SK-N-SH (cell line): ENCODE measurements around the gene PDE4D. TPM values are rescaled to one million over a fixed set of nuclear protein-coding genes. Genes with fewer than 3 reads are reported as not detected.
A peak's percentile ranks its signal among the peaks of the same experiment; 100 is the strongest.

Source experiments
- CTCF ChIA-PET: fragments of 300-600, 350-600 bp; formaldehyde crosslinking; extraction: SDS; loops from one replicate; lab custom pipeline; 2021; lab: Yijun Ruan, JAX
- POLR2A ChIA-PET: fragments of 350-600 bp; sonication (Branson Sonifier 250); formaldehyde crosslinking; extraction: SDS; loops from one replicate; lab custom pipeline; 2020; ENCODE audit warnings: antibody characterized with exemption, inconsistent platforms; lab: Yijun Ruan, JAX
- DNase-seq: peaks from one replicate; pipeline ENCODE4 v3.0.0; 2012
- H2AFZ ChIP-seq: fragments of 200-600 bp; sonication (generic); 2 replicates; pipeline ENCODE4 v1.8.1; 2016; ENCODE audit warnings: antibody characterized with exemption, mild to moderate bottlenecking, low read depth
- H3F3A ChIP-seq: fragments of 200-600 bp; sonication (generic); replicated peaks from 2 replicates; pipeline ENCODE3; 2016; ENCODE audit warnings: antibody characterized with exemption, mild to moderate bottlenecking; ENCODE audit not compliant: insufficient read depth
- H3K27ac ChIP-seq, 2 experiments: fragments of 200-500 bp in 1 of 2; fragments of 200-600 bp in 1 of 2; sonication (Bioruptor generic) in 1 of 2; sonication (generic), shearing (Covaris generic) in 1 of 2; 2 replicates each; pipeline versions ENCODE4 v1.5.1 to v1.6.1; 2014 to 2016; ENCODE audit warnings: low read depth in 2 of 2, inconsistent platforms in 1 of 2, low read length in 1 of 2, mild to moderate bottlenecking in 1 of 2, mixed read lengths in 1 of 2
- H3K27me3 ChIP-seq: fragments of 200-600 bp; sonication (generic), shearing (Covaris generic); 2 replicates; pipeline ENCODE4 v1.6.1; 2016; ENCODE audit warnings: mixed run types; ENCODE audit not compliant: insufficient read depth
- H3K36me3 ChIP-seq, 2 experiments: fragments of 200-500 bp in 1 of 2; fragments of 200-600 bp in 1 of 2; sonication (Bioruptor generic) in 1 of 2; sonication (generic) in 1 of 2; replicated peaks in 1 of 2; 2 replicates each; pipeline versions ENCODE3 to v1.5.1; 2014 to 2016; ENCODE audit warnings: low read length in 1 of 2, mild to moderate bottlenecking in 1 of 2; ENCODE audit not compliant: insufficient read depth in 2 of 2, control insufficient read depth in 1 of 2
- H3K4me1 ChIP-seq, 2 experiments: fragments of 200-500 bp in 1 of 2; fragments of 200-600 bp in 1 of 2; sonication (Bioruptor generic) in 1 of 2; sonication (generic), shearing (Covaris generic) in 1 of 2; 2 replicates each; pipeline versions ENCODE4 v1.5.1 to v1.6.1; 2014 to 2016; ENCODE audit warnings: low read depth in 1 of 2, low read length in 1 of 2, mixed run types in 1 of 2; ENCODE audit not compliant: insufficient read depth in 2 of 2, control insufficient read depth in 1 of 2
- H3K4me2 ChIP-seq: fragments of 200-600 bp; sonication (generic), shearing (Covaris generic); 2 replicates; pipeline ENCODE4 v1.6.1; 2017; ENCODE audit warnings: mixed run types
- H3K4me3 ChIP-seq, 2 experiments: fragments of 200-500 bp in 1 of 2; fragments of 200-600 bp in 1 of 2; sonication (Bioruptor generic) in 1 of 2; sonication (generic), shearing (Covaris generic) in 1 of 2; 2 replicates each; pipeline versions ENCODE4 v1.5.1 to v1.8.1; 2014 to 2016; ENCODE audit warnings: low read depth in 2 of 2, inconsistent platforms in 1 of 2, low read length in 1 of 2, mild to moderate bottlenecking in 1 of 2, mixed read lengths in 1 of 2, moderate library complexity in 1 of 2
- H3K79me2 ChIP-seq: fragments of 200-600 bp; sonication (generic); 2 replicates; pipeline ENCODE4 v1.8.1; 2017; ENCODE audit warnings: mild to moderate bottlenecking; ENCODE audit not compliant: insufficient read depth
- H3K9ac ChIP-seq: fragments of 200-600 bp; sonication (generic); 2 replicates; pipeline ENCODE4 v1.6.1; 2017; ENCODE audit warnings: mixed run types
- H3K9me2 ChIP-seq: fragments of 200-600 bp; sonication (generic); 2 replicates; pipeline ENCODE4 v1.6.1; 2017; ENCODE audit warnings: mixed run types
- H3K9me3 ChIP-seq: fragments of 200-600 bp; sonication (generic); 2 replicates; pipeline ENCODE4 v1.6.1; 2017; ENCODE audit warnings: mixed run types, mild to moderate bottlenecking, moderate library complexity
- H4K20me1 ChIP-seq: fragments of 200-600 bp; sonication (generic); 2 replicates; pipeline ENCODE4 v1.6.1; 2017; ENCODE audit warnings: mild to moderate bottlenecking, mixed run types; ENCODE audit not compliant: insufficient read depth
- CTCF ChIP-seq: fragments of 200-600 bp; sonication (generic); IDR thresholded peaks from 2 replicates; pipeline ENCODE4 v1.6.1; 2017; ENCODE audit warnings: antibody characterized with exemption, mild to moderate bottlenecking, moderate library complexity
- ELF1 ChIP-seq: IDR thresholded peaks from 2 replicates; pipeline ENCODE4 v1.4.0; 2012
- MEF2A ChIP-seq: IDR thresholded peaks from 2 replicates; pipeline ENCODE4 v1.4.0; 2012; ENCODE audit warnings: low read depth, borderline replicate concordance
- MXI1 ChIP-seq: IDR thresholded peaks from 2 replicates; pipeline ENCODE4 v1.6.1; 2012; ENCODE audit warnings: mild to moderate bottlenecking, low read depth, low read length, improper control_type of control experiment
- REST ChIP-seq: IDR thresholded peaks from 2 replicates; pipeline ENCODE4 v1.6.1; 2012; ENCODE audit warnings: mild to moderate bottlenecking, low read depth, low read length, moderate library complexity
- SIN3A ChIP-seq: IDR thresholded peaks from 2 replicates; pipeline ENCODE4 v1.6.1; 2012; ENCODE audit warnings: low read depth, mild to moderate bottlenecking, low read length, moderate library complexity, borderline replicate concordance
- SMC3 ChIP-seq: IDR thresholded peaks from 2 replicates; pipeline ENCODE4 v1.6.1; 2012; ENCODE audit warnings: low read depth, low read length, improper control_type of control experiment
- TCF12 ChIP-seq: IDR thresholded peaks from 2 replicates; pipeline ENCODE4 v1.4.0; 2012
- TEAD4 ChIP-seq: IDR thresholded peaks from 2 replicates; pipeline ENCODE4 v1.4.0; 2012; ENCODE audit warnings: mild to moderate bottlenecking, borderline replicate concordance; ENCODE audit not compliant: insufficient read depth
- WGBS: methylation state at CpG from one replicate; pipeline ENCODE4 v1.1.6; 2017; ENCODE audit warnings: low lambda C conversion rate; 5-methylcytosine and 5-hydroxymethylcytosine counted together
- polyA plus RNA-seq, 3 experiments: library from polyadenylated mRNA; depleted of rRNA; stranded (reverse); fragments of >200 nt; gene quantifications; 2 replicates each; pipeline ENCODE4 v1.2.3, GENCODE V29; 2012

The PDE4D gene
- polyA plus RNA-seq, 1 of the 3 experiments (the other 2 are of a cell fraction), result 2.4 TPM

DNA sequence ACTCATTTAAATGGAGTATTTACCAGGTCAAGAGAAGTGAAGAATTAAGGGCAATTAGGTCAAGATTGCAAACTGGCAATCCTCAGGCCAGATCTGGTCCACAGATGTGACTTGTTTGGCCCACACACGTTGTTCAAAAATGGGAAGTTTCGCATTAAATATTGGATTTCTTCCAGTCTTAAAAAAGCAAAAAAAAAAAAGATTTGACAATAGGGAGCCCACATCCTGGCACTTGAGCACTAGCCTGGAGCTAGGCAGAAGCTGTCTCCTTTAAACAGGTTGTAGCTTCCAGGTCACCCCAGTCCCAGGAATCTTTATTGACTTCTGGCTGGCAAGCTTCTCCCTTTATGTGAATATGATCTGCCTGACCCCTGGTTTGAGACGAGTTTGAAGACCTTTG is 790.2 kb downstream of the PDE4D start:
- no peak for DNase-seq
- Histone ChIP-seq H3K4me1 (peaks cover 0 to 16% of the 10 kb centered on the region in 2 experiments; a peak in 2 of 4 replicates), H2AFZ (no peak overlapping the region), H3K27me3 (no peaks in the 10 kb centered on the region), H3K9ac (no peak overlapping the region), H3K9me3 (no peaks in the 10 kb centered on the region), H3K36me3 (no peaks in the 10 kb centered on the region), H3K9me2 (no peaks in the 10 kb centered on the region), H4K20me1 (no peaks in the 10 kb centered on the region), H3K4me2 (no peak overlapping the region), H3F3A (no peaks in the 10 kb centered on the region), H3K27ac (peak overlapping the region in 1 of 2 experiments; percentile 72; a peak in 2 of 4 replicates), H3K4me3 (no peak overlapping the region), H3K79me2 (no peaks in the 10 kb centered on the region)
- 35% methylated on average over 3 of the region's 3 CpGs for WGBS
- no peak for TF ChIP-seq SMC3
- peak; percentile 39; the same call in 1 of the 2 replicates for TF ChIP-seq TCF12
- ChIA-PET CTCF (interaction anchor here (0.7 to 1.8 kb wide), 4 partner anchors 8 to 24 kb away, joined by 3 to 6 read pairs (median 4); no protein-coding TSS in a partner anchor), POLR2A (no interaction called here)

GRCh38 chr5:59102437-59102836 is 791.1 kb downstream of the PDE4D start:
- Histone ChIP-seq H3K9me2 (no peaks in the 10 kb centered on the region), H2AFZ (no peak overlapping the region), H3K4me3 (no peak overlapping the region), H3K27ac (peak overlapping the region in 1 of 2 experiments; percentile 72; a peak in 1 of 4 replicates), H3K9ac (no peak overlapping the region), H3K4me2 (no peak overlapping the region), H3K27me3 (no peaks in the 10 kb centered on the region), H3K4me1 (peaks cover 0 to 16% of the 10 kb centered on the region in 2 experiments; a peak in 2 of 4 replicates), H3F3A (no peaks in the 10 kb centered on the region), H3K79me2 (no peaks in the 10 kb centered on the region), H4K20me1 (no peaks in the 10 kb centered on the region), H3K9me3 (no peaks in the 10 kb centered on the region), H3K36me3 (no peaks in the 10 kb centered on the region)
- DNase-seq, result no peak
- ChIA-PET POLR2A (no interaction called here), CTCF (interaction anchor here (1.8 kb wide), 1 partner anchor 22 kb away, joined by 6 read pairs; no protein-coding TSS in a partner anchor)
- 96% methylated on average over 1 of the region's 1 CpG for WGBS
- TF ChIP-seq MXI1 (no peak), TEAD4 (no peak)

DNA sequence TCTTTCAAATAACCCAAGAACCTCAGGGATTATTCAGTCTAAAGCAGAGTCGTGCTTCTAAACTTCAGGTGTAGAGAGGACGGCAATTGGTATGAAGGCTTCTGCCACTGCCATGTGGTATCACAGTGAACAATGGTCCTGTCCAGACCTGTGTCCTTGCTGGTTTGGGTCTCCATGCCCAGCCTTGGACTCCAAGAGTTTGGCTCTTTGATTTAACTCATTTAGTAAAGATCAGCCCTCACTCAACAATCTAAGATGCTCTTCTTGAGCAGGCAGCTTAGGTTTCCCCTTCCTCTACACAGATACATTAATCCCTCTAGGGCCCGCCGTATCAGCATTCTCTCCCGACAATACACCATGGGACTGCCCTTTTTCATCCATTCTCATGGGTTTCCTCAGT is 792.7 kb downstream of the PDE4D start:
- no peak overlapping the region for H2AFZ ChIP-seq
- no peaks in the 10 kb centered on the region for H3K9me3 ChIP-seq
- no peaks in the 10 kb centered on the region for H3K27me3 ChIP-seq
- H4K20me1 ChIP-seq, result no peaks in the 10 kb centered on the region
- no peak overlapping the region for H3K4me3 ChIP-seq
- H3K4me1 ChIP-seq, result peaks cover 0 to 16% of the 10 kb centered on the region in 2 experiments; a peak in 2 of 4 replicates
- no peaks in the 10 kb centered on the region for H3F3A ChIP-seq
- TF ChIP-seq MEF2A, result no peak
- TF ChIP-seq TCF12, result no peak
- TF ChIP-seq CTCF, result no peak
- no peak for TF ChIP-seq ELF1
- TF ChIP-seq SIN3A, result no peak
- no peak for TF ChIP-seq REST
- TF ChIP-seq, all 33 proteins: peak for 0
- no peaks in the 10 kb centered on the region for H3K79me2 ChIP-seq
- no peak overlapping the region for H3K27ac ChIP-seq
- H3K4me2 ChIP-seq, result no peak overlapping the region
- ChIA-PET POLR2A (no interaction called here), CTCF (no interaction called here)
- no peak overlapping the region for H3K9ac ChIP-seq
- H3K36me3 ChIP-seq, result no peaks in the 10 kb centered on the region
- no peak for DNase-seq
- WGBS, result 96% methylated on average over 5 of the region's 5 CpGs
- H3K9me2 ChIP-seq, result no peaks in the 10 kb centered on the region
